Cardiac muscle cell (in vitro differentiated cells and primary cell): ENCODE measurements around the gene ANAPC7. TPM values are rescaled to one million over a fixed set of nuclear protein-coding genes. Genes with fewer than 3 reads are reported as not detected.
"Not testable (repeated sequence)": the region's sequence is repeated elsewhere in the genome, so short reads cannot be mapped to it uniquely, and the experiment has no call there.

ENCODE experiments used
- DNase-seq, 2 donors: peaks; one replicate each; pipeline versions ENCODE4 v3.0.0 to v3.0.0-alpha.2; 2010 to 2017; ENCODE audit warnings: low read depth in 1 of 2, low spot score in 1 of 2
- H3K27ac ChIP-seq: fragments of 200-600 bp; sonication (generic); 2 replicates; pipeline ENCODE4 v1.5.1; 2016
- H3K27me3 ChIP-seq: fragments of 200-600 bp; sonication (generic); 2 replicates; pipeline ENCODE4 v1.6.0; 2016; ENCODE audit warnings: control low read depth
- H3K36me3 ChIP-seq: fragments of 200-600 bp; sonication (generic); 2 replicates; pipeline ENCODE4 v1.5.1; 2016; ENCODE audit warnings: control low read depth
- H3K4me1 ChIP-seq: fragments of 200-600 bp; sonication (generic); 2 replicates; pipeline ENCODE4 v1.8.1; 2017; ENCODE audit warnings: low read depth, mild to moderate bottlenecking, mixed run types
- H3K4me3 ChIP-seq: fragments of 200-600 bp; sonication (generic); 2 replicates; pipeline ENCODE4 v1.5.1; 2016; ENCODE audit warnings: mild to moderate bottlenecking
- H3K9me3 ChIP-seq: fragments of 200-600 bp; sonication (generic); 2 replicates; pipeline ENCODE4 v1.5.1; 2017; ENCODE audit warnings: low read depth, mild to moderate bottlenecking, control low read depth
- polyA plus RNA-seq: library from polyadenylated mRNA; unstranded; fragments of >200 nt; fragmentation: Nextera tagmentation; extraction: Ambion mirVana; gene quantifications from 2 replicates; pipeline ENCODE4 v1.2.1, GENCODE V29; 2016
- total RNA-seq: library from RNA; depleted of rRNA; stranded (reverse); fragments of >200 nt; gene quantifications from 2 replicates; pipeline ENCODE4 v1.2.3, GENCODE V29; 2016
- TF ChIP-seq, protein P1 (sequence below): IDR thresholded peaks from 2 replicates; pipeline ENCODE4 v1.5.1; 2012; ENCODE audit warnings: low read depth, mild to moderate bottlenecking, low read length

Gene ANAPC7
- total and polyA plus RNA-seq, 2 experiments from 2014 or later: 54.6 to 55.4 TPM

DNA sequence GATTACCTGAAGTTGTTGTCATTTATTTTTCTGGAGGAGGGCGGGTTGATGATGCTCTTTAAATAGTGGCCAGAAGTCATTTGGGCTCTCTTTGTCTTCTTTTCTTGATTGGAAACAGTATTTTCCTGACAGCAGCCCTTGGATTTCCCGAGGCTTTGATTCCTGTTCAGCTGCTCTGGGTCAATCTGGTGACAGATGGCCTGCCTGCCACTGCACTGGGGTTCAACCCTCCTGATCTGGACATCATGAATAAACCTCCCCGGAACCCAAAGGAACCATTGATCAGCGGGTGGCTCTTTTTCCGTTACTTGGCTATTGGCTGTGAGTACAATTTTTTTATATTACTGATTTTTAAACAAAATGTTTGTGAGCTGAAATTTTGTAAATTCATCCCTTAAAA is 60.4 kb downstream of the ANAPC7 start:
- H3K4me1 ChIP-seq: no peaks in the 10 kb centered on the region
- TF ChIP-seq, protein P1, sequence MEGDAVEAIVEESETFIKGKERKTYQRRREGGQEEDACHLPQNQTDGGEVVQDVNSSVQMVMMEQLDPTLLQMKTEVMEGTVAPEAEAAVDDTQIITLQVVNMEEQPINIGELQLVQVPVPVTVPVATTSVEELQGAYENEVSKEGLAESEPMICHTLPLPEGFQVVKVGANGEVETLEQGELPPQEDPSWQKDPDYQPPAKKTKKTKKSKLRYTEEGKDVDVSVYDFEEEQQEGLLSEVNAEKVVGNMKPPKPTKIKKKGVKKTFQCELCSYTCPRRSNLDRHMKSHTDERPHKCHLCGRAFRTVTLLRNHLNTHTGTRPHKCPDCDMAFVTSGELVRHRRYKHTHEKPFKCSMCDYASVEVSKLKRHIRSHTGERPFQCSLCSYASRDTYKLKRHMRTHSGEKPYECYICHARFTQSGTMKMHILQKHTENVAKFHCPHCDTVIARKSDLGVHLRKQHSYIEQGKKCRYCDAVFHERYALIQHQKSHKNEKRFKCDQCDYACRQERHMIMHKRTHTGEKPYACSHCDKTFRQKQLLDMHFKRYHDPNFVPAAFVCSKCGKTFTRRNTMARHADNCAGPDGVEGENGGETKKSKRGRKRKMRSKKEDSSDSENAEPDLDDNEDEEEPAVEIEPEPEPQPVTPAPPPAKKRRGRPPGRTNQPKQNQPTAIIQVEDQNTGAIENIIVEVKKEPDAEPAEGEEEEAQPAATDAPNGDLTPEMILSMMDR: no peak
- H3K9me3 ChIP-seq: no peaks in the 10 kb centered on the region
- no peaks in the 10 kb centered on the region for H3K27me3 ChIP-seq
- DNase-seq: no peak
- H3K4me3 ChIP-seq: no peak overlapping the region
- peaks cover 100% of the 10 kb centered on the region for H3K36me3 ChIP-seq
- peak overlapping the region; percentile 43 for H3K27ac ChIP-seq

DNA sequence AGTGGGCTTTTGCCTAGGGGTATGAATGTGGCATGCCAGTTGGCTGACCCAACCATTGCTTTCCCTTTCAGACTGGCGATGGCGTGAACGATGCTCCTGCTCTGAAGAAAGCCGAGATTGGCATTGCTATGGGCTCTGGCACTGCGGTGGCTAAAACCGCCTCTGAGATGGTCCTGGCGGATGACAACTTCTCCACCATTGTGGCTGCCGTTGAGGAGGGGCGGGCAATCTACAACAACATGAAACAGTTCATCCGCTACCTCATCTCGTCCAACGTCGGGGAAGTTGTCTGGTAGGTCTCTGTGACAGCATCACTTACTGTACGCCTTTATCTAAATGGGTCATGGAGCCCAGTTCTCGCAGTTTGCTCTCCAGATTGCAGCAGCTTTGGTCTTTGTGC is 61.4 kb downstream of the ANAPC7 start:
- peaks cover 100% of the 10 kb centered on the region for H3K36me3 ChIP-seq
- H3K27me3 ChIP-seq: no peaks in the 10 kb centered on the region
- no peak for DNase-seq
- H3K4me3 ChIP-seq: no peak overlapping the region
- TF ChIP-seq, protein P1: no peak
- H3K4me1 ChIP-seq: no peaks in the 10 kb centered on the region
- H3K27ac ChIP-seq: no peak overlapping the region
- H3K9me3 ChIP-seq: no peaks in the 10 kb centered on the region

DNA sequence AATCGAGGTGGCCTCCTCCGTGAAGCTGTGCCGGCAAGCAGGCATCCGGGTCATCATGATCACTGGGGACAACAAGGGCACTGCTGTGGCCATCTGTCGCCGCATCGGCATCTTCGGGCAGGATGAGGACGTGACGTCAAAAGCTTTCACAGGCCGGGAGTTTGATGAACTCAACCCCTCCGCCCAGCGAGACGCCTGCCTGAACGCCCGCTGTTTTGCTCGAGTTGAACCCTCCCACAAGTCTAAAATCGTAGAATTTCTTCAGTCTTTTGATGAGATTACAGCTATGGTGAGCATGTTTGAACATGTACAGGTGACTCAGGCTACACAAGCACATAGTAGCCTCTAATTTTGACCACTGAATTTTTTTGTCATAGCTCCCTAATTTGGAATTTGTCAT is 62.8 kb downstream of the ANAPC7 start:
- Histone ChIP-seq H3K4me3 (no peak overlapping the region), H3K36me3 (peaks cover 100% of the 10 kb centered on the region), H3K27ac (peak overlapping the region; percentile 43), H3K27me3 (no peaks in the 10 kb centered on the region), H3K4me1 (no peaks in the 10 kb centered on the region), H3K9me3 (no peaks in the 10 kb centered on the region)
- TF ChIP-seq, protein P1: no peak
- no peak for DNase-seq

DNA sequence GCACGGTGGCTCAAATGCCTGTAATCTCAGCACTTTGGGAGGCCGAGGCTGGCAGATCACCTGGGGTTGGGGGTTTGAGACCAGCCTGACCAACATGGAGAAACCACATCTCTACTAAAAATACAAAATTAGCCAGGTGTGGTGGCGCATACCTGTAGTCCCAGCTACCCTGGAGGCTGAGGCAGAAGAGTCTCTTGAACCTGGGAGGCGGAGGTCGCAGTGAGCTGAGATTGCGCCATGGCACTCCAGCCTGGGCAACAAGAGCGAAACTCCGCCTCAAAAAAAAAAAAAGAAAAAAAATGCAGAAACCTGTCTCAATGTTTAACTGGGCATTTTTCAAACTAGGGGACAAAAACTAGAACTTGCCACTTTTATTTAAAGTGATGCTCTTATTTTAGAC is 63.2 kb downstream of the ANAPC7 start:
- not testable (repeated sequence) for DNase-seq, H3K4me1 ChIP-seq, H3K9me3 ChIP-seq, H3K4me3 ChIP-seq, H3K27me3 ChIP-seq
- H3K27ac ChIP-seq: peak overlapping the region; percentile 57
- peaks cover 100% of the 10 kb centered on the region for H3K36me3 ChIP-seq

DNA sequence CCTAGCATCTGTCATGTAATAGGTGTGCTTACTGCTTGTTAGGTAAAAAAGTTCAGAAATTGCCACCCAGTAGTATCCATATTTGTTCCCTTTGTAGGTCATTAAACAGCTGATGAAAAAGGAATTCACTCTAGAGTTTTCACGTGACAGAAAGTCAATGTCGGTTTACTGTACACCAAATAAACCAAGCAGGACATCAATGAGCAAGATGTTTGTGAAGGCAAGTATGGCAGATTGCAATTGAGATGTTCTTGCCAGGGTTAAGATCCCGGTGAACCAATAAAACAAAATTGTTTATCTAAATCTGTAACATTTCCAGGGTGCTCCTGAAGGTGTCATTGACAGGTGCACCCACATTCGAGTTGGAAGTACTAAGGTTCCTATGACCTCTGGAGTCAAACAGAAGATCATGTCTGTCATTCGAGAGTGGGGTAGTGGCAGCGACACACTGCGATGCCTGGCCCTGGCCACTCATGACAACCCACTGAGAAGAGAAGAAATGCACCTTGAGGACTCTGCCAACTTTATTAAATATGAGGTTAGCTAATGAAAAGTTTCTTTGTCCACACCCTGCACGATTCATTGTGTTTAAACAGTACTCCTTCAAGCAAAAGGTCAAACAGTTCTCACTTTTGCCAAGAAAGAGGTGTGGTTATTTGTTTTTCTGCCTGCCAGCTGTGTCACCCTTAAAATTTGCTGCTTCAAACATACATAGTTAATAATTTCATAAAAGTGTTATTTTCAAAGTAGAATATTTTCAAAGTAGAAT is 64.1 kb downstream of the ANAPC7 start:
- Histone ChIP-seq H3K36me3 (peaks cover 98% of the 10 kb centered on the region), H3K4me1 (no peaks in the 10 kb centered on the region), H3K4me3 (no peak overlapping the region), H3K27me3 (no peaks in the 10 kb centered on the region), H3K27ac (peak overlapping the region; percentile 57), H3K9me3 (no peaks in the 10 kb centered on the region)
- TF ChIP-seq, protein P1: no peak
- no peak for DNase-seq

DNA sequence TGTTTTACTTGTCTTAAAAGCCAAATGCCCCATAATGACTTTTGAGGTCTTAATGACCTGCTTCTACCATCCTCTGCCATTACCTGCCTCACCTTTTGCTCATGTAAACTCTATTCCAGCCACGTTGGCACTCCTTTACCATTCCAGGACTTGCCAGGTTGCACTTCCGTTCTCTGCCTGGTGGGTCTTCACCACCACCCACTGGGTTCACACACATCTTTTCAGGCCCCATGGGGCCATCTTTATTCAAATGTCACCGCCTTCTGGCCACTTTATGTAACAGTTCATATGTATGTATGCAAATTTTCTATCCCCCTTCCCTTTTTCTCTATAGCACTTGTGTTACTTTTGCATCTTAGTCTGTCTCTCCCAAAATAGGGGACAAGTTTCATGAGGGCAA is 64.8 kb downstream of the ANAPC7 start:
- H3K9me3 ChIP-seq: no peaks in the 10 kb centered on the region
- TF ChIP-seq, protein P1: peak; percentile 11
- H3K36me3 ChIP-seq: peaks cover 98% of the 10 kb centered on the region
- H3K4me1 ChIP-seq: peaks cover 1% of the 10 kb centered on the region
- H3K27me3 ChIP-seq: no peaks in the 10 kb centered on the region
- H3K27ac ChIP-seq: peak overlapping the region; percentile 57
- no peak overlapping the region for H3K4me3 ChIP-seq
- no peak for DNase-seq
